NCI-H2029 treated with DMSO at 0.1 percent for 48 hours (cell line): ENCODE data around the gene GATAD2A.

Experiments
- DNase-seq: peaks from one replicate; lab custom pipeline; 2025; lab: John Stamatoyannopoulos, UW

The GATAD2A gene

DNA sequence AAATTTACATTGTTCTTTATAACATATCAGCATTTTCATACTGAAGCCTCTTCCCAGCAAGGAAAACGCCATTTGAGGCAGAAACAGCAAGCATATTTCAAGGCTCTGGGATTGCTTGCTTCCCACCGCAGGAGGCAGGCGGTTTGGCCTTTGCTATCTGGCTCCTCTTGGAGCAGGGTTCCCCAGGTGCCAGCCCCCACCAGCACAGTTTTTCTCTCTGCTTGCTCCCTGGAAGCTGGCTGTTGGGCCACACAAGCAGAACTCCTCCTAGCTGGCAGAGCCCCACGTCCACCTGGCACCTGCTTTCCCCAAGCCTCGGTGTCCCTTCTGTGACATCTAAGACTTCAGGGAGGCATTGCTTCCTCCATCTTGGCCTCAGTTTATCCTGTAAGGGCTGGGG lies 16.7 kb downstream of the GATAD2A start:
- DNase-seq, result no peak

DNA sequence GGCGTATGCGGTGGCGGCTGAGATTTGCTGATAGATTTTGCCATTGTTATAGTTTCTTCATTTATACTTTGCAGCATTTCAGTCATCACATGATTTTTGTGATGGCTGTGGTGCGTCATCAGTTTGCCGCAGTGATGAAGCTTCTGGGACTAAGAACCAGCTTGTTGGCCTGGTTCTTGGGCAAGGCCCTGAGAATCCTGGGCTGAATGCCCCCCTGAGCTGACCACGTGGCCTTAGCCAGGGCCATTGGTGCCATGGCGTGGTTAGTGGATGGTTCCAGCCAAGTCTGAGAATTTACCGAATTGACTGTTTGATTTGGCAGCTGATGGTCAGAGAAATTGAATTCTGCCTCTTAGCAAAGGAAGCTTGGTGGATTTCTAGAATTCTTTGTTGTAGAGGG lies 17.8 kb downstream of the GATAD2A start:
- no peak for DNase-seq

- DNase-seq, result no peak
Observed at GRCh38 chr19:19425170-19425875, 19.8 kb downstream of the GATAD2A start.

DNA sequence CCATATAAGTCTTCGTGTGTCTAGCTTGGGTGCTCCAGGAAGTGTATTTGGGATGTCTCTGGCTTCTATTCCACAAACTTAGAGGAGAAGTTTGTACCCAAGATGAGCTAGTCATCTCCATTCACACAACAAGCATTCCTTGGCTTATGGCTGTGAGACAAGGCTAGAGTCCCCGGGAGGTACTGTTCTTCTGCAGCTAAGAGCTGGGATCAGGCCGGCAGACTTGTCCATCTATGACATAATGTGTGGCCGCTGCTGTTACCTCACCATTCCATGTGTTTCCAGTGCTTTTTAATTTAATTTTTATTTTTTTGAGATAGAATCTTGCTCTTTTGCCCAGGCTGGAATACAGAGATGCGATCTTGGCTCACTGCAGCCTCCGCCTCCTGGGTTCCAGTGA lies 20.7 kb downstream of the GATAD2A start:
- DNase-seq, result no peak

- no peak for DNase-seq
Observed at GRCh38 chr19:19426799-19427198, 21.3 kb downstream of the GATAD2A start.

GRCh38 chr19:19427302-19427701 lies 21.8 kb downstream of the GATAD2A start:
- DNase-seq, result no peak

DNA sequence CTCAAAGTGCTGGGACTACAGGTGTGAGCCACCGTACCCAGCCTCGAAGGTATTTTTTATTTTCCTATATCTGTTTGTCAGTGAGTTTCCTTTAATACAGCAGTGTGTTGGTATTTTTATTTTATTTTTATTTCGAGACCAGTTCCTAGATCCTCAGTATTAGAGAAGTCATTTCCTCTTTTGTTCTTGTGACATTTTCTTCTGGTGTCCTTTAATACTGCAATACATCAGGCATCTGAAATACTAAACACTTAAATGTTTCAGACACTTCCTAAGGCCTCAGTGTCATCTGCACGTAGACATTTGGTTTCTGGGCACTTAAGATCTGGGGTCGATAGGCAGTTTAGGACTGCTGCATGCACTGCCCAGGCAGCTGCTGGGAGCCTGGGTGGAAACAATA lies 22.5 kb downstream of the GATAD2A start:
- no peak for DNase-seq

DNA sequence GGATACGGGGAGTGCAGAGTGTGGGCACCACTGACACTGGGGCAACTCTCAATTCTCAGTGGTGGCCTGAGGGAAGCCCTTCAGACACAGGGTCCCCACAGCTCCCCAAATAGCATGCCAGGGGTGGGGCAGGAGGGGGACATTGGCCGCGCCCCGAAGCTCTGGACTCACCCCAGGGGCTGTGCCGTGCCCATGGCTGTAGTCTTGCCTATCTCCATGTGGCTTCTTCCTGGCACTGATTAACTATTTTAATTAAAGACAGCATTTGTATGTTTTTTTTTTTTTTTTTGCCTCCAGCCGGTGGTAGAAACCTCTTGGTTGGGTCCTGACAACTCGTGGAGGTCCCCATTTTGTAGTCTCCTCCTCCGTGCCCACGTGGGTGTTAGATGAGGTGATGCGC lies 23.3 kb downstream of the GATAD2A start:
- DNase-seq, result no peak

DNA sequence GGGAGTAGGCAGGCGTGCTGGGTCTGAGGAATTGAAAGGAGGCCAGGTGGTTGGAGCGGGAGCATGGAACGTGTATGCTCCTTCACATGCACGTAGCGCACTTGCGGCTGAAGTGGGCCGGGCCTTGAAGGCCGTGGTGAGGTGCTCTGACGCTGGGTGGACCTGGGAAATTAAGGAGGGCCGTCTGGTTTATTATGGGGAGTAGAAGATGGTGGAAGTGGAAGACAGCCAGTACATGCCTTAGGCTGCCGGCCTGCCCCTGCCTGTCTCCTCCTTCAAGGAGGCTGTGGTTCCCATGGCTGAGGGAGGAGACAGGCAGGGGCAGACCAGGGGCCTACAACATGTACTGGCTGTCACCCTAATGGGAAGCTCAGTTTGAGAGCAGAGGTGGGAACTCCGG lies 23.9 kb downstream of the GATAD2A start:
- no peak for DNase-seq

DNA sequence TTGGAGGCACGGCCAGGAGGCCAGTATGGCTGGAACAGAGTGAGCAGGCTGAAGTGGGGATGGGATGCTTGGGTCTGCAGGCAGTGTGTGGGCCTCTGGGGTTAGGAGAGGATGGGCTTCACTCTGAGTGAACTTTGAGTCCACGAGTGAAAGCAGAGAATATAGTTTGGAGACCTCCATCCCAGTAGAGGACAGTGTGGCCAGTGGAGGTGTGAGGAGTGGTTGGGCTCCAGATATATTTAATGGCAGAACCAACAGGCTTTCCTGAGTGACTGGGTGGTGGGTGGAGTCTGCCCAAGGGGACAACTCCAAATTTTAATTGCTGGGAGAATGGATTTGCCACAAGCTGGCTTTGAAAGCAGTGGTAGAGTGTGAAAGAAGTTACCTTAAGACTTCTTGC lies 27.3 kb downstream of the GATAD2A start:
- no peak for DNase-seq

DNA sequence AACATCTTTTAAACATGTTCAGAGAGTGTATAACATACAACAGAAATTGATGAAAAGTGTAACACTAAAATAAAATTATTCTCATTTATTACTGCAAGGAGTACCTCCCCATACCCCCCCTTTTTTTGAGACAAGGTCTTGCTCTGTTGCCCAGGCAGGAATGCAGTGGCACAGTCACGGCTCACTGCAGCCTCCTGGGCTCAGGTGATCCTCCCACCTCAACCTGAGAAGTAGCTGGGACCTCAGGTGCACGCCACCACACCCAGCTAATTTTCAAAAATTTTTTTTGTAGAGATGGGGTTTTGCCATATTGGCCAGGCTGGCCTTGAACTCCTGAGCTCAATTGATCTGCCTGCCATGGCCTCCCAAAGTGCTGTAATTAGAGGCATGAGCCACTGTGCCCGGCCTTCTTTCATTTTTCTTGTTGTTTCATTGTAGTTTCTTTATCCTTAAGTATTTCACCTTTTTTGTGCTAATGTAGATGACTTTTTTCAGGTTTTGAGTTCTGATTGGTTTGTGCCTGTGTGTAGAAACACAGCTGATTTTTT lies 28.3 kb downstream of the GATAD2A start:
- DNase-seq, result no peak

- DNase-seq, result no peak
Observed at GRCh38 chr19:19434483-19435045, 29.1 kb downstream of the GATAD2A start.

DNA sequence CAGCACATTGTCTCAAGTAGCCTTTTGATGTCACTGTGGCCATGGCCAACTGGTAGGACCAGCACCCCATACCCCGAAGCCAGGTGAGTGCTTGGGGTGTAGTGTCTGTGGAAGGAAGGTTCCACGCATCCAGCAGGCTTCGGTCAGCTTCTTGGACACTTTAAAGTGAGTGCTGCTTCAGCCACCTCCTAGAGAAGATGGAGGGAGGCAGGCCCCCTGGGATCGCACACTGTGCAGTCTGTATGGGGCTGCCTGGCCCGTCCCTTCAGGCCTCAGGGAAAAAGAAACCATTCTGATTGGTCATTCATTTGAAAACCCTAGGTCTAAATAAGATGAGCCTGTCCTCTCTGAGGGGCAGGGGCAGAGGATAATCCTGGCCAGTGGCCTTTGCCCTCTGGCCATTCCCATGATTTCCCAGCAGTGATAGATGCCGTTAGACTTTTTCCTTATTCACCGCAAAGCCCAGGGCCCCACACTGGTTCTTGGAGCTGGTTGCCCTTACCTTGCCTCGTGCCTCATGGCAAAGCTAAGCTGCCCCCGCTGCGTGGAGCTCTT lies 30.7 kb downstream of the GATAD2A start:
- no peak for DNase-seq

GRCh38 chr19:19438366-19439175 lies 33.1 kb downstream of the GATAD2A start:
- DNase-seq, result no peak

DNA sequence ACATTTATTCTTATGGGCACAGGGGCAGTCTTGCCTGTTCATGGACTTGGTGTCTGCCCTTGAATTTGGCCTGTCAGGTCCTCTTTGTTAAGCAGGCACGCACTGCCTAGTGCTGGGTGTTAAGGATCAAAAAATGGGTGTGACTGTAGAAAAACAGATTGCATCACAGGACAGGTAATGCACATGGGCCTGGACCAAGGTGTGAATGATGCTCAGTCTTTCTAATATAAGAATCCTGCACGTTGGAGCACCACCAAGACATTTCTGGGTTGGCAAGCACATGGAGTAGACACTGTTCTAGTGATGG lies 33.7 kb downstream of the GATAD2A start:
- no peak for DNase-seq

GRCh38 chr19:19443283-19443682 lies 37.8 kb downstream of the GATAD2A start:
- DNase-seq, result no peak

DNA sequence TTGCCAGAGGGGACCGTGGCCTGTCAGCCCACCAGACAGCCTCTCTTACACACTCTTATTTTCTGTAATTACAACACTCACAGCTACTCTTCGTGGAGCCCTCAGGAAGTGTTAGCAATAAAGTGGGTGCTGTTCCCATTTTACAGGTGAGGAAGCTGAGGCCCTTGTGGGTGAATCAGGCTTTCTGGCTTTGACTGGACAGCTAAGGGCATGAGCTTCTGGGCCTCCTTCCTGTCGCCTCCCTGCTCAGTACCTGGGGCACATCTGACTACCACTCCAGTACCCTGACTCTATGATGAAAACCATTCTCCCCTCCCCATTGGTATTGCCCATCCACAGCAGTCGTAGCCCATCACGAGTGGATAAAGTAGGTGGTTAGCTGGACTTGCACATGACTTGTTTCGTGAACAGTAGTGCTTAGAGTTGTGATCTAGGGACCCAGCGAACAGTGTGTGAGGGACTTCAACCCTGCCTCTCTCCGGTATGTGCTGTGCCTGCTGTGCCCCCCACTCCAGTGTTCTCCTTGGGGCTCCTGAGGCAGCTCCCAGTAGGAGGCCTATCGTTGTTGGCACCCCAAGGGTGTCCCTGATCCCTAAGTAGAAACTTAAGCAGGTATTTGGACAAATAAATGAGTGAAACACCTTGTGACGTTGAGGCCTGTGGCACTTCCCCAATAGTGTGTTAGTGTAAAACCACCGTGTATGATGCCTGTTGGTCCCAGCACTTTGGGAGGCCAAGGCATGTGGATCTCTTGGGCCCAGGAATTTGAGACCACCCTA lies 38.6 kb downstream of the GATAD2A start:
- DNase-seq, result no peak

- no peak for DNase-seq
Observed at GRCh38 chr19:19444681-19445155, 39.2 kb downstream of the GATAD2A start.

GRCh38 chr19:19445288-19445687 lies 39.8 kb downstream of the GATAD2A start:
- no peak for DNase-seq

DNA sequence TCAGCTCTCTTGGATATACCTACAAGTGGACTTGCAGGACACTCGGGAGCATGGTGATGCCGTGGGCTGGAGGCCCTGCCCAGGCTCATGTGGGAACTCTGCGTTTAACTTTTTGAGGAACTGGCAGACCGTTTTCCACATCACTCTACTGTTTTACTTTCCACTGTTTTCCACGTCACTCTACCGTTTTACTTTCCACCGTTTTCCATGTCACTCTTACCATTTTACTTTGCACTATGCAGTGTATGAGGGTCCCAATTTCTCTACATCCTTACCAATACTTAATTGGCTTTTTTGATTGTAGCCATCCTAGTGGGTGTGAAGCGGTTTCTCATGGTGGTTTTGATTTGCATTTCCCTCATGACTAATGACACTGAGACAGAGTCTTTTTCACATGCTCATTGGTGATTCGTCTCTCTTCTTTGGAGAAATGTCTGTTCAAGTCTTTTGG lies 40.5 kb downstream of the GATAD2A start:
- DNase-seq, result no peak

DNA sequence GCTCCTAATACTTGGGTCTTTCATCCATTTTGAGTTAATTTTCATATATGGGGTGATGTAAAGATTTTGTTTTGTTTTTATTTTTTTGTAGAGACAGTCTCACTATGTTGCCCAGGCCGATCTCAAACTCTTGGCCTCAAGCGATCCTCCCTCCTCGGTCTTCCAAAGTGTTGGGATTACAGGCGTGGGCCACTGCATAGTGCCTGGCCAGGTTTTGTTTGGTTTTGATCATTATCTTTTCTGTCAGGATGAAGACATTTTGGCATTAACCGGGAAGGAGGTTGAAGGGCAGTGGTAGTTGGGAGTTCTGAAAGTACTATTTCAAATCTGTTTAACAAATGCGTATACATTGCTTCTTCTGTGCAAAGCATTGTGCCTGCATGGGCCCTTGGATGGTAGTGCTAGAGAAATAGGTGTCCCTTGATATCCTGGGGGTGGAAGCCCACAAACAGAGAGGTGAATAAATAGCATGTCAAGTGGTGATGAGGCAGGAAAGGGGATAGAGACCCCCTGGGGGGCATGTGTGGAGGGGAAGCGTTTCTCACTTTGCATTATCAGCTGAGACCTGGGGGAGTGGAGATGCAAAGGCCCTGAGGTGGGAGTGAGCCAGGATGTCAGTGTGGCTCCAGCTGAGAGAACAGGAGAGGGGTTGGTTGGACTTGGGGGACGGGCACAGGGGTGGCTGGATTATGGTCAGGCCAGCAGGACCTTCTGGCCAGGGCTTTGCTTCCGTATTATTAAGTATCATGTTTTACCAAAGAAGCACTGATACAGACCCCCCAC lies 41.4 kb downstream of the GATAD2A start:
- no peak for DNase-seq
